PC-9 (cell line): ENCODE results near the gene ATG4B.

Experiments
- CTCF ChIP-seq: fragments of 200-600 bp; sonication (generic); conservative IDR thresholded peaks from 2 replicates; pipeline ENCODE4 v1.6.1; 2017; ENCODE audit warnings: mixed run types, antibody characterized with exemption, mild to moderate bottlenecking, moderate library complexity
- EZH2 ChIP-seq: fragments of 200-600 bp; sonication (generic); IDR thresholded peaks from 2 replicates; pipeline ENCODE4 v1.8.0; 2017; ENCODE audit warnings: antibody characterized with exemption, low read depth

GRCh38 chr2:241618296-241618805, 19.1 kb upstream of the ATG4B start:
- no peak for TF ChIP-seq CTCF
- TF ChIP-seq EZH2 = no peak
